Measurements from ENCODE around the gene PERCC1. TPM values are rescaled to one million over a fixed set of nuclear protein-coding genes. Genes with fewer than 3 reads are reported as not detected.
A peak's percentile ranks its signal among the peaks of the same experiment; 100 is the strongest.

PERCC1 gene
- total RNA-seq, 1 donor from 2014 or later: not detected

DNA sequence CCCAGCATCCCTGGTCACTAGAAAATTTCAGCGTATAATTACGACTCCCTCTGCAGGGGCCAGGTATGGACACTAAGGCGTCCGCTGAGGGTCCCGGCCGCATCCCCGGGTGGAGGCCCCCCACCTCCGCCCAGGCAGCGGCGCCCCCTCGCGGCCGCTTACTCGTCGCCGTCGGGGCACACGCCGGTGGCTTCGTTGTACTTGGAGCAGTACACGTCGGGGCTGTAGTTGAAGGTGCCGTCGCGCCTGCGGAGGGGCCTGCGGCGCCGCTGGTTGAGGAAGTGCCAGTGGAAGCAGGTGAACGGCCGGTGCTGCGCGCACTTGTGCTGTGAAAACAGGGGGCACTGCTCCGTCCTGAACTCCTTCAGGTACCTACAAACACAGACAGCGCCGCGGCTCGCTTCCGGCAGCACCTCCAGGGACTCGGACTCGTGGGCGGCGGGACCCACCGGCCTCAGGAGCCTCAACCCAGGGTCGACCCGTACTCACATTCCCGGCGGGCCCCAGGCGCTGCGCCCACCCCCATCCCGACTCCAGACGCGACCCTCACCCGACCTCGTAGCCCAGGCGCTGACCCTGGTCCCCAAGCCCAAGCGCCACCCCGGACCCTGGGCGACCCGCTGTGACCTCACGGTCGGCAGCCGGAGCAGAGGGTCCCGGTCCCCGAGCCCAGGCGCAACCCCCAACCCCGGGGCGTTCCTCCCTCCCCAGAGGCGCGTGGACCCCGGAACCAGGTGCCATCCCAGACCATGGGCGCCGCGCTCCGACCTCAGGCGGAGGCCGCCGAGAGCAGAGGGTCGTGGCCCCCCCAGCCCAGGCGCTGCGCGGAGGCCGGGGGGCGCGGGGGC, 17.0 kb upstream of the PERCC1 start:
- H3K27me3 ChIP-seq (ENCODE audit: control insufficient read depth, insufficient read depth, low read length): no peaks in the 10 kb centered on the region
- TF ChIP-seq, protein P1, sequence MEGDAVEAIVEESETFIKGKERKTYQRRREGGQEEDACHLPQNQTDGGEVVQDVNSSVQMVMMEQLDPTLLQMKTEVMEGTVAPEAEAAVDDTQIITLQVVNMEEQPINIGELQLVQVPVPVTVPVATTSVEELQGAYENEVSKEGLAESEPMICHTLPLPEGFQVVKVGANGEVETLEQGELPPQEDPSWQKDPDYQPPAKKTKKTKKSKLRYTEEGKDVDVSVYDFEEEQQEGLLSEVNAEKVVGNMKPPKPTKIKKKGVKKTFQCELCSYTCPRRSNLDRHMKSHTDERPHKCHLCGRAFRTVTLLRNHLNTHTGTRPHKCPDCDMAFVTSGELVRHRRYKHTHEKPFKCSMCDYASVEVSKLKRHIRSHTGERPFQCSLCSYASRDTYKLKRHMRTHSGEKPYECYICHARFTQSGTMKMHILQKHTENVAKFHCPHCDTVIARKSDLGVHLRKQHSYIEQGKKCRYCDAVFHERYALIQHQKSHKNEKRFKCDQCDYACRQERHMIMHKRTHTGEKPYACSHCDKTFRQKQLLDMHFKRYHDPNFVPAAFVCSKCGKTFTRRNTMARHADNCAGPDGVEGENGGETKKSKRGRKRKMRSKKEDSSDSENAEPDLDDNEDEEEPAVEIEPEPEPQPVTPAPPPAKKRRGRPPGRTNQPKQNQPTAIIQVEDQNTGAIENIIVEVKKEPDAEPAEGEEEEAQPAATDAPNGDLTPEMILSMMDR (IDR thresholded peaks at IDR 0.05; ENCODE audit: insufficient read depth, low read length, poor library complexity, severe bottlenecking): peak; percentile 60
- DNase-seq (ENCODE audit: low read depth): no peak
- peak overlapping the region; percentile 87 for H3K4me3 ChIP-seq (ENCODE audit: low read depth, low read length)
- no peaks in the 10 kb centered on the region for H3K36me3 ChIP-seq (ENCODE audit: control insufficient read depth, insufficient read depth, low read length)

DNA sequence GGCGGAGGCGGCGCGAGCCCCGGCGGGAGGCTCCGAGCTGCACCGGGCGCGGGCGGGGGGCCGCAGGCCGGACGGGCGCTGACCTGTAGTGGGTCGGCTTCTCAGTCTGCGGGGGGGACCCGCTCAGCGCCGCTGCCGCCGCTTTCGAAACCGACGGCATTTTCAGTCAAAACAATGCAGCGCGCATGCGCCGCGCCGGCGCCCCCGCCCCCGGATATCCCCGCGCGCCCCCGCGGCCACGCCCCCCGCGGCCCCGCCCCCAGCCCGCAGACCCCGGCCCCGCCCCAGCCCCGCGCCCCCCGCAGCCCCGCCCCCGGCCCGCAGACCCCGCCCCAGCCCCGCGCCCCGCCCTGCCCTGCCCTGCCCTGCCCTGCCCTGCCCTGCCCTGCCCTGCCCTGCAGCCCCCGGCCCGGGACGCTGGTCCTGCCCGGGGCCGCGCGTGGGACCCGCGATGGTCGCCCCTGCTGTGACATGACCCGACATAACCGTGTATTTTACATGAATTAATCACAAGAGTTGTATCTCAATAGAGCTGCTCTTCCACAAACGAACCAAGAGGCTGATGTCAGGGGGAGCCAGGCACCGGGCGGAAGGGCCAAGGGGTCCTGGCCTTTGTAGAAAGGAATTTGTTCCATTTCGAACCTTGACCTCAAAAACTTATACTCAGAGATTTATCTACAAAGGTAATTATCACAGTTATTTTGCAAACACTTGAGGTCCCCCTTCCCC, 16.2 kb upstream of the PERCC1 start, which contains the start of gene UNKL:
TSS of gene UNKL (minus strand) at position 173 of the 729 bp plus-strand sequence. CDS start at position 160, 13 bp downstream.
- Histone ChIP-seq H3K36me3 (ENCODE audit: control insufficient read depth, insufficient read depth, low read length) (no peaks in the 10 kb centered on the region), H3K27me3 (ENCODE audit: control insufficient read depth, insufficient read depth, low read length) (no peaks in the 10 kb centered on the region), H3K4me3 (ENCODE audit: low read depth, low read length) (peak within 1 kb of the TSS; percentile 87)
- no peak for DNase-seq (ENCODE audit: low read depth)
- TF ChIP-seq, protein P1 (IDR thresholded peaks at IDR 0.05; ENCODE audit: insufficient read depth, low read length, poor library complexity, severe bottlenecking): no peak

DNA sequence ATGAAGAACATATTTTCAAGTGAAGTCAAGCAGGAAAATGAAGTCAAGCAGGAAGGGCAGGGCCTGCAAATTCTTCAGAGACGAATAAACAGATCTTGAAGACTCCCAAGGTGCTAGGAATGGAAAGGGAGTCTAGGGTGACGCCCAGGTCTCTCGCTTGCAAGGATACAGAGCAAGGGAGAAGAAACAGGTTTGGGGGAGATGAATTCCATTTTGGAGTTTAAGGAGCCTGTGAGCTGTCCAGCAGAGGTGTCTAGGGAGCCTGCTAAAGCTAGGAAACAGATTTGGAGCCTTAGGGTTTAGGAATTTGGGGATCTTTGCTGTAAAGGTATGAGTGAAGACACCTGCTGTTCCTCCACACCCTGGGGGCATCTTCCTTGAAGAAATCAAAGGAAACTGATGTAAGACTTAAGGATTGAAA, 14.3 kb upstream of the PERCC1 start:
- TF ChIP-seq, protein P1 (IDR thresholded peaks at IDR 0.05; ENCODE audit: insufficient read depth, low read length, poor library complexity, severe bottlenecking): no peak
- no peak for DNase-seq (ENCODE audit: low read depth)
- Histone ChIP-seq H3K36me3 (ENCODE audit: control insufficient read depth, insufficient read depth, low read length) (no peaks in the 10 kb centered on the region), H3K4me3 (ENCODE audit: low read depth, low read length) (no peak overlapping the region), H3K27me3 (ENCODE audit: control insufficient read depth, insufficient read depth, low read length) (no peaks in the 10 kb centered on the region)

DNA sequence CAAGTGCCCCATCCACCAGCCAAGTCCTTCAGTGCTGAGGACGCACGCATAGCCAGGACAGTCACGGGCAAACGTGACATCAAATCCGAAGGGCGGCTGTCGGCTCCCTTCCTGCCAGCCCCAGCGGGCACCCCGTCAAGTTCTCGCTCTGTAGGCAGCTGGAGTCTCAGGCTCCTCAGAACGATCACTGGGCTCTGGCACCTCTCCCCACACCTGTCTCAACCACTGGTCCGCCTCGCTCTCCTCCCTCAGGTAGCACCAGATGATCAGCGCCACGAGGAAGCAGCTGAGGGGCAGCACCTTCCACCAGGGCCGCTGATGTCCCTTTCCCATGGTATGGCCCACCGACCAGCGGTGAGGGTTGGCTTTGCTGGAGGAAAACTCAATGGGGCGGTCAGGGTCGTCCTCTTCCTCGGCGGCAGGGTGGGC, 10.8 kb upstream of the PERCC1 start:
- no peak for DNase-seq (ENCODE audit: low read depth)
- no peaks in the 10 kb centered on the region for H3K36me3 ChIP-seq (ENCODE audit: control insufficient read depth, insufficient read depth, low read length)
- H3K27me3 ChIP-seq (ENCODE audit: control insufficient read depth, insufficient read depth, low read length): no peaks in the 10 kb centered on the region
- TF ChIP-seq, protein P1 (IDR thresholded peaks at IDR 0.05; ENCODE audit: insufficient read depth, low read length, poor library complexity, severe bottlenecking): no peak
- peak overlapping the region; percentile 86 for H3K4me3 ChIP-seq (ENCODE audit: low read depth, low read length)

DNA sequence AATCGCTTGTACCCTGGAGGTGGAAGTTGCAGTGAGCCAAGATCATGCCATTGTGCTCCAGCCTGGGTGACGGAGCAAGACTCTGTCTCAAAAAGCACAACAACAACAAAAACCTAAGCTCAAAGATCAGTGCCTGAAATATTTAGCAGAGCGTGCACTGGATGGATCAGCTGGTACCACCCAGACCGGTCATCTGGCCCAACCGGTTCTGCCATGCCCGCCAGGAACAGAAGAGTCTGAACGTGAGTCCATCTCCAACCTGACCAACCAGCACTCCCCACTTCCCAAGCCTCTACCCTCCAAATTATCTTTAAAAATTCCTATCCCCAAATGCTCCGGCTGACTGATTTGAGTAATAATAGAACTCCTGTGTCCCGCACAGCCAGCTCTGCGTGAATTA, 8.8 kb upstream of the PERCC1 start:
- Histone ChIP-seq H3K36me3 (ENCODE audit: control insufficient read depth, insufficient read depth, low read length) (no peaks in the 10 kb centered on the region), H3K4me3 (ENCODE audit: low read depth, low read length) (no peak overlapping the region), H3K27me3 (ENCODE audit: control insufficient read depth, insufficient read depth, low read length) (no peaks in the 10 kb centered on the region)
- DNase-seq (ENCODE audit: low read depth): no peak
- TF ChIP-seq, protein P1 (IDR thresholded peaks at IDR 0.05; ENCODE audit: insufficient read depth, low read length, poor library complexity, severe bottlenecking): no peak

All from kidney epithelial cell (primary cell).